Measurements from ENCODE around the gene MPL.

The MPL gene

GRCh38 chr1:43306688-43307457, 30.7 kb upstream of the MPL start:
- no peak for DNase-seq

GRCh38 chr1:43307458-43308158, 30.0 kb upstream of the MPL start:
- DNase-seq: no peak

- DNase-seq: no peak
Measured at GRCh38 chr1:43308635-43309404, 28.8 kb upstream of the MPL start.

GRCh38 chr1:43309405-43310025, 28.1 kb upstream of the MPL start:
- no peak for DNase-seq

- DNase-seq: no peak
Measured at GRCh38 chr1:43311521-43311920, 26.1 kb upstream of the MPL start.

- DNase-seq: no peak
Measured at GRCh38 chr1:43312212-43312623, 25.4 kb upstream of the MPL start.

- no peak for DNase-seq
Measured at GRCh38 chr1:43312663-43313515, 24.7 kb upstream of the MPL start.

- no peak for DNase-seq
Measured at GRCh38 chr1:43313771-43314170, 23.8 kb upstream of the MPL start.

GRCh38 chr1:43314233-43314632, 23.4 kb upstream of the MPL start:
- no peak for DNase-seq

GRCh38 chr1:43315481-43315880, 22.1 kb upstream of the MPL start:
- no peak for DNase-seq

- DNase-seq: no peak
Measured at GRCh38 chr1:43315963-43316737, 21.5 kb upstream of the MPL start.

GRCh38 chr1:43316738-43317520, 20.7 kb upstream of the MPL start:
- DNase-seq: no peak

GRCh38 chr1:43317817-43318471, 19.7 kb upstream of the MPL start:
- DNase-seq: no peak

GRCh38 chr1:43318831-43319230, 18.8 kb upstream of the MPL start:
- DNase-seq: no peak

GRCh38 chr1:43319288-43319687, 18.3 kb upstream of the MPL start:
- no peak for DNase-seq

- DNase-seq: no peak
Measured at GRCh38 chr1:43319766-43320165, 17.9 kb upstream of the MPL start.

- DNase-seq: no peak
Measured at GRCh38 chr1:43321331-43321891, 16.2 kb upstream of the MPL start.

GRCh38 chr1:43322506-43322905, 15.1 kb upstream of the MPL start:
- DNase-seq: no peak

- no peak for DNase-seq
Measured at GRCh38 chr1:43324810-43325209, 12.8 kb upstream of the MPL start.

- no peak for DNase-seq
Measured at GRCh38 chr1:43325381-43325780, 12.2 kb upstream of the MPL start.
